Measurements from ENCODE around the gene ST14.

- TF ChIP-seq FOXM1 (IDR thresholded peaks at IDR 0.05; ENCODE audit: borderline replicate concordance) (no peak), L3MBTL2 (conservative IDR thresholded peaks at IDR 0.05) (no peak), PKNOX1 (IDR thresholded peaks at IDR 0.05) (no peak), LEF1 (IDR thresholded peaks at IDR 0.05; ENCODE audit: borderline replicate concordance) (no peak), SUZ12 (IDR thresholded peaks at IDR 0.05) (no peak), SP1 (IDR thresholded peaks at IDR 0.05) (no peak), ARNT (IDR thresholded peaks at IDR 0.05) (no peak), ELF4 (IDR thresholded peaks at IDR 0.05) (no peak), FOXK2 (IDR thresholded peaks at IDR 0.05) (no peak), BHLHE40 (IDR thresholded peaks at IDR 0.05; ENCODE audit: borderline replicate concordance) (no peak)
These were observed 38.7 kb downstream of the ST14 start for GRCh38 chr11:130198292-130198691.

All from HEK293T (cell line).